HepG2 (cell line): ENCODE data around the gene MTHFD2L. TPM values are rescaled to one million over a fixed set of nuclear protein-coding genes. Genes with fewer than 3 reads are reported as not detected.

Experiments
- ARID4A ChIP-seq: sonication (generic); formaldehyde crosslinking; IDR thresholded peaks from 2 replicates; pipeline ENCODE4 v1.5.0; 2020; ENCODE audit warnings: mild to moderate bottlenecking, missing genetic modification reagents, borderline replicate concordance
- BRCA1 ChIP-seq: sonication (generic); formaldehyde crosslinking; IDR thresholded peaks from 2 replicates; pipeline ENCODE4 v1.4.0; 2020; ENCODE audit warnings: missing genetic modification reagents
- DR1 ChIP-seq: sonication (generic); formaldehyde crosslinking; IDR thresholded peaks from 2 replicates; pipeline ENCODE4 v1.8.0; 2021; ENCODE audit warnings: mild to moderate bottlenecking, missing genetic modification reagents, inconsistent platforms
- KLF16 ChIP-seq, 2 experiments: sonication (generic) in 1 of 2; formaldehyde crosslinking in 1 of 2; IDR thresholded peaks; 2 replicates each; pipeline versions ENCODE4 v1.6.1 to v1.8.0; 2016 to 2023; ENCODE audit warnings: missing genetic modification reagents in 2 of 2, missing compliant biosample characterization in 1 of 2
- PRDM15 ChIP-seq: sonication (generic); formaldehyde crosslinking; IDR thresholded peaks from 2 replicates; pipeline ENCODE4 v1.4.0; 2020; ENCODE audit warnings: missing genetic modification reagents
- RBM22 ChIP-seq: fragments of 200-400 bp; formaldehyde crosslinking; optimal IDR thresholded peaks from 2 replicates; pipeline ENCODE3; 2017; ENCODE audit warnings: mild to moderate bottlenecking, low read length, moderate library complexity
- TEAD3 ChIP-seq: optimal IDR thresholded peaks from 2 replicates; pipeline ENCODE3; 2016; ENCODE audit warnings: borderline replicate concordance
- ZC3H4 ChIP-seq: sonication (generic); formaldehyde crosslinking; IDR thresholded peaks from 2 replicates; pipeline ENCODE4 v1.4.0; 2020; ENCODE audit warnings: missing genetic modification reagents, borderline replicate concordance
- ZFX ChIP-seq: sonication (generic); formaldehyde crosslinking; IDR thresholded peaks from 2 replicates; pipeline ENCODE4 v1.4.0; 2020; ENCODE audit warnings: mild to moderate bottlenecking, low read depth, missing genetic modification reagents, moderate library complexity
- ZKSCAN5 ChIP-seq: sonication (generic); formaldehyde crosslinking; IDR thresholded peaks from 2 replicates; pipeline ENCODE4 v1.5.1; 2020; ENCODE audit warnings: mild to moderate bottlenecking, missing genetic modification reagents
- ZNF331 ChIP-seq: sonication (generic); formaldehyde crosslinking; IDR thresholded peaks from 2 replicates; pipeline ENCODE4 v1.4.0; 2020; ENCODE audit warnings: missing genetic modification reagents
- ZNF570 ChIP-seq: sonication (generic); formaldehyde crosslinking; IDR thresholded peaks from 2 replicates; pipeline ENCODE4 v1.4.0; 2020; ENCODE audit warnings: mild to moderate bottlenecking, missing genetic modification reagents, borderline replicate concordance
- ZNF766 ChIP-seq: sonication (generic); formaldehyde crosslinking; IDR thresholded peaks from 2 replicates; pipeline ENCODE4 v1.5.0; 2020; ENCODE audit warnings: missing genetic modification reagents, borderline replicate concordance
- polyA plus RNA-seq, 8 experiments: library from polyadenylated mRNA; depleted of rRNA in 3 of 8; stranded (reverse) in 7 of 8; unstranded in 1 of 8; fragments of >200 nt; fragmentation: Illumina TruSeq in 4 of 8; extraction: Trizol in 4 of 8; gene quantifications; 2 replicates each; pipeline versions ENCODE4 v1.2.1 to v1.2.3, GENCODE V29; 2011 to 2016; ENCODE audit warnings: low read depth in 4 of 8, missing spikeins in 1 of 8, mixed read lengths in 1 of 8; ENCODE audit not compliant: insufficient read depth in 1 of 8
- total RNA-seq, 5 experiments: library from RNA; depleted of rRNA; stranded (reverse); fragments of >200 nt; fragmentation: Illumina TruSeq; extraction: Trizol; gene quantifications; 2 replicates each; pipeline ENCODE4 v1.2.3, GENCODE V29; 2016; ENCODE audit warnings: low read depth in 1 of 5
- TF ChIP-seq, protein P1 (sequence below), 2 experiments: sonication (generic) in 1 of 2; formaldehyde crosslinking in 1 of 2; IDR thresholded peaks; 2 replicates each; pipeline versions ENCODE4 v1.5.1 to v1.6.1; 2011 to 2020; ENCODE audit warnings: borderline replicate concordance in 1 of 2, low read depth in 1 of 2, low read length in 1 of 2, mild to moderate bottlenecking in 1 of 2, missing genetic modification reagents in 1 of 2, moderate library complexity in 1 of 2
- TF ChIP-seq, protein P2 (sequence below): sonication (generic); formaldehyde crosslinking; IDR thresholded peaks from 2 replicates; pipeline ENCODE4 v1.9.0; 2021; ENCODE audit warnings: missing genetic modification reagents, borderline replicate concordance

Gene MTHFD2L
- total and polyA plus RNA-seq, 2 of the 13 experiments (the other 11 are each of a cell fraction or from before 2014, with no cell fraction given) = 10.5 to 14.9 TPM

DNA sequence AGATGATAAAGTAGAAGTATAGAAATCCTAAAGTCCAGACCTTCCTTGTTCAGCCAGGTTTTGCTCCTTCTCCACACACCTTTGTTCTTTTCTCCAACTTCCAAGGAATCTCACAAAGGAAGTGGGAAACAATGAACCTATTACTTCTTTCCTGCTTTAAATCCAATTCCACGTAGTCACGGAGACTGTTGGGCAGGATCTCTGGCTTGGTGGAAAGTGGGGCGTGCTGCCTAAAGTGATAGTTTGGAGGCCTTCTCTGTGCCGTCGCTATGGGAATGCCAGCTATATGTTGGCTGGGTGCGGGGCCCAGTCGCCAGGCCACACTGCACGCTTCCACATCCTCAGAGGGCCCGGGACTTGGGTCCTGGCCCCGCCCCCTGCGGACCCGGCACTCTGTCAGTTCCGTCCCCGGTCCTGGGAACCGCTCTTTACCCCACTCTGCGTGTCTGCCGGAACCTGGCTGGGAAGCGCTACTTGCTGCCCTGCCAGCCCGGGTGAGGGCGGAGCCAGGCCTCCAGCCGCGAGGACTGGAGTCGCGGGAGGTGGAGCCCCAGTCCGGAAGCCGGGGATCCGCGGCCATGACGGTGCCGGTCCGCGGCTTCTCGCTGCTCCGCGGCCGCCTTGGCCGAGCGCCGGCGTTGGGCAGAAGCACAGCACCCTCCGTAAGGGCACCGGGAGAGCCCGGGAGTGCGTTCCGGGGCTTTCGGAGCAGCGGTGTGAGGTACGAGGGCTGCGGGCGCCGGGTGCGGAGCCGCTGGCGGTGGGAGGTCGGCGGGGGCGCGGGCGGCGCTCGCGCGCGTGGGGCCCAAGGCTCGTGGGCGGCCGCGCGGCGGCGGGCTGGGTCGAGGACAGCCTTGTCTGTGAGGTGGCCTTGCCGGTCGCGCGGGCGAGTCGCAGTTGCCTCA lies at the start of gene MTHFD2L (continued):
- TF ChIP-seq, protein P1, sequence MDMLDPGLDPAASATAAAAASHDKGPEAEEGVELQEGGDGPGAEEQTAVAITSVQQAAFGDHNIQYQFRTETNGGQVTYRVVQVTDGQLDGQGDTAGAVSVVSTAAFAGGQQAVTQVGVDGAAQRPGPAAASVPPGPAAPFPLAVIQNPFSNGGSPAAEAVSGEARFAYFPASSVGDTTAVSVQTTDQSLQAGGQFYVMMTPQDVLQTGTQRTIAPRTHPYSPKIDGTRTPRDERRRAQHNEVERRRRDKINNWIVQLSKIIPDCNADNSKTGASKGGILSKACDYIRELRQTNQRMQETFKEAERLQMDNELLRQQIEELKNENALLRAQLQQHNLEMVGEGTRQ (IDR thresholded peaks at IDR 0.05; ENCODE audit: low read depth, low read length) = no peak
- TF ChIP-seq, protein P1 (CRISPR knock-in tag; IDR thresholded peaks at IDR 0.05; ENCODE audit: borderline replicate concordance) = no peak
- no peak for TF ChIP-seq RBM22
- peak; percentile 80 for TF ChIP-seq ZNF331 (CRISPR knock-in tag)
- peak; percentile 85 for TF ChIP-seq DR1
- TF ChIP-seq ZKSCAN5 (CRISPR knock-in tag) = no peak
- TF ChIP-seq, protein P2, sequence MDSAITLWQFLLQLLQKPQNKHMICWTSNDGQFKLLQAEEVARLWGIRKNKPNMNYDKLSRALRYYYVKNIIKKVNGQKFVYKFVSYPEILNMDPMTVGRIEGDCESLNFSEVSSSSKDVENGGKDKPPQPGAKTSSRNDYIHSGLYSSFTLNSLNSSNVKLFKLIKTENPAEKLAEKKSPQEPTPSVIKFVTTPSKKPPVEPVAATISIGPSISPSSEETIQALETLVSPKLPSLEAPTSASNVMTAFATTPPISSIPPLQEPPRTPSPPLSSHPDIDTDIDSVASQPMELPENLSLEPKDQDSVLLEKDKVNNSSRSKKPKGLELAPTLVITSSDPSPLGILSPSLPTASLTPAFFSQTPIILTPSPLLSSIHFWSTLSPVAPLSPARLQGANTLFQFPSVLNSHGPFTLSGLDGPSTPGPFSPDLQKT (CRISPR knock-in tag) = peak; percentile 40; the same call in 1 of the 2 replicates
- TF ChIP-seq ZC3H4 = no peak
- no peak; the same call in none of the 2 replicates for TF ChIP-seq BRCA1
- no peak for TF ChIP-seq ZNF766 (CRISPR knock-in tag)
- peak in 1 of 2 experiments; percentile 74; a peak in 2 of 4 replicates for TF ChIP-seq KLF16 (CRISPR knock-in tag; IDR thresholded peaks at IDR 0.05)
- no peak for TF ChIP-seq TEAD3 (CRISPR knock-in tag)
- no peak for TF ChIP-seq ZNF570
- TF ChIP-seq ZFX (CRISPR knock-in tag) = peak; percentile 98
- peak; percentile 84; the same call in 1 of the 2 replicates for TF ChIP-seq ARID4A (CRISPR knock-in tag)
- peak; percentile 95 for TF ChIP-seq PRDM15 (CRISPR knock-in tag)
